Naive thymus-derived CD4-positive, alpha-beta T cell (primary cell): ENCODE results near the gene DTD2. TPM values are rescaled to one million over a fixed set of nuclear protein-coding genes. Genes with fewer than 3 reads are reported as not detected.
A peak's percentile ranks its signal among the peaks of the same experiment; 100 is the strongest.

Experiments
- ATAC-seq: fragments of 150-1000 bp; cut with Tn5 transposase; 2 replicates; pipeline ENCODE4 v1.10.0; 2021; ENCODE audit warnings: mild to moderate bottlenecking, moderate library complexity
- CTCF ChIA-PET: fragments of 350-600 bp; sonication (Branson Sonifier 250); formaldehyde crosslinking; loops from one replicate; lab custom pipeline; 2021; ENCODE audit warnings: antibody characterized with exemption; lab: Charles Lee
- POLR2A ChIA-PET: fragments of 350-600 bp; sonication (Branson Sonifier 250); formaldehyde crosslinking; loops from one replicate; lab custom pipeline; 2021; ENCODE audit warnings: antibody characterized with exemption, inconsistent platforms; lab: Charles Lee
- DNase-seq, 9 donors: peaks; one replicate each; pipeline versions ENCODE4 v3.0.0 to v3.0.0-alpha.2; 2020 to 2022; ENCODE audit warnings: mixed read lengths in 1 of 9
- H3K27ac ChIP-seq: one replicate; pipeline ENCODE4 v1.7.0; 2013; ENCODE audit warnings: mild to moderate bottlenecking, low read depth, low read length, moderate library complexity
- H3K27me3 ChIP-seq, 2 donors: one replicate each; pipeline ENCODE4 v1.7.0; 2013; ENCODE audit warnings: low read length in 2 of 2, mild to moderate bottlenecking in 2 of 2, moderate library complexity in 2 of 2; ENCODE audit not compliant: control insufficient read depth in 2 of 2, insufficient read depth in 2 of 2
- H3K36me3 ChIP-seq, 3 experiments: 1 replicate in 2 of 3; 2 replicates in 1 of 3; pipeline ENCODE4 v1.7.0; 2013; ENCODE audit warnings: low read length in 3 of 3, mild to moderate bottlenecking in 3 of 3, moderate library complexity in 1 of 3; ENCODE audit not compliant: insufficient read depth in 3 of 3, control insufficient read depth in 2 of 3
- H3K4me1 ChIP-seq, 2 donors: one replicate each; pipeline ENCODE4 v1.7.0; 2013; ENCODE audit warnings: low read length in 2 of 2, mild to moderate bottlenecking in 2 of 2, moderate library complexity in 1 of 2; ENCODE audit not compliant: control insufficient read depth in 2 of 2, insufficient read depth in 2 of 2
- H3K4me3 ChIP-seq: 2 replicates; pipeline ENCODE4 v1.7.0; 2013; ENCODE audit warnings: mild to moderate bottlenecking, low read length
- H3K9me3 ChIP-seq, 3 experiments: 1 replicate in 2 of 3; 2 replicates in 1 of 3; pipeline ENCODE4 v1.7.0; 2013; ENCODE audit warnings: low read length in 3 of 3; ENCODE audit not compliant: control insufficient read depth in 2 of 3
- H3K27ac Mint-ChIP-seq, 9 donors: one replicate each; pipeline ENCODE4 v1.8.0; 2020 to 2022; ENCODE audit warnings: mixed read lengths in 9 of 9, mild to moderate bottlenecking in 8 of 9, moderate library complexity in 5 of 9, inconsistent platforms in 2 of 9
- H3K27me3 Mint-ChIP-seq, 5 donors: one replicate each; pipeline ENCODE4 v1.8.0; 2021 to 2022; ENCODE audit warnings: mixed read lengths in 5 of 5, mild to moderate bottlenecking in 1 of 5
- H3K36me3 Mint-ChIP-seq, 5 donors: one replicate each; pipeline ENCODE4 v1.8.0; 2020 to 2022; ENCODE audit warnings: mixed read lengths in 5 of 5, mild to moderate bottlenecking in 3 of 5, inconsistent platforms in 1 of 5
- H3K4me1 Mint-ChIP-seq, 7 donors: one replicate each; pipeline ENCODE4 v1.8.0; 2020 to 2022; ENCODE audit warnings: mixed read lengths in 7 of 7, mild to moderate bottlenecking in 3 of 7, inconsistent platforms in 1 of 7
- H3K4me3 Mint-ChIP-seq, 10 donors: one replicate each; pipeline ENCODE4 v1.8.0; 2020 to 2022; ENCODE audit warnings: mild to moderate bottlenecking in 10 of 10, mixed read lengths in 10 of 10, moderate library complexity in 6 of 10, inconsistent platforms in 2 of 10
- H3K9me3 Mint-ChIP-seq, 11 donors: one replicate each; pipeline ENCODE4 v1.8.0; 2020 to 2022; ENCODE audit warnings: mixed read lengths in 11 of 11, mild to moderate bottlenecking in 4 of 11, inconsistent platforms in 1 of 11, moderate library complexity in 1 of 11
- intact Hi-C, 2 donors: fragments of 100-400 bp; cut with micrococcal nuclease; formaldehyde crosslinking; loops; one replicate each; pipeline ENCODE4 v1.15.1; 2023
- polyA plus RNA-seq, 2 donors: library from polyadenylated mRNA; unstranded; fragments of 300-500 nt; fragmentation: Illumina TruSeq; gene quantifications; one replicate each; pipeline ENCODE4 v1.2.3, GENCODE V29; 2021
- total RNA-seq, 6 experiments: library from RNA in 5 of 6; stranded (reverse) in 5 of 6; gene quantifications; 1 replicate in 5 of 6; 2 replicates in 1 of 6; pipeline ENCODE4 v1.2.3 and lab custom pipeline; 2021 to 2026

DTD2 gene
- total RNA-seq, result 10 to 100 TPM; 13.4 to 20.2 (median 18.6) TPM
- polyA plus RNA-seq, result 10 to 100 TPM; 22.8 to 27.2 TPM
- 6.2 reads per million, percentile 27 among the genes with 10 or more reads in this experiment for total RNA-seq (lab: John Stamatoyannopoulos, UW)

DNA sequence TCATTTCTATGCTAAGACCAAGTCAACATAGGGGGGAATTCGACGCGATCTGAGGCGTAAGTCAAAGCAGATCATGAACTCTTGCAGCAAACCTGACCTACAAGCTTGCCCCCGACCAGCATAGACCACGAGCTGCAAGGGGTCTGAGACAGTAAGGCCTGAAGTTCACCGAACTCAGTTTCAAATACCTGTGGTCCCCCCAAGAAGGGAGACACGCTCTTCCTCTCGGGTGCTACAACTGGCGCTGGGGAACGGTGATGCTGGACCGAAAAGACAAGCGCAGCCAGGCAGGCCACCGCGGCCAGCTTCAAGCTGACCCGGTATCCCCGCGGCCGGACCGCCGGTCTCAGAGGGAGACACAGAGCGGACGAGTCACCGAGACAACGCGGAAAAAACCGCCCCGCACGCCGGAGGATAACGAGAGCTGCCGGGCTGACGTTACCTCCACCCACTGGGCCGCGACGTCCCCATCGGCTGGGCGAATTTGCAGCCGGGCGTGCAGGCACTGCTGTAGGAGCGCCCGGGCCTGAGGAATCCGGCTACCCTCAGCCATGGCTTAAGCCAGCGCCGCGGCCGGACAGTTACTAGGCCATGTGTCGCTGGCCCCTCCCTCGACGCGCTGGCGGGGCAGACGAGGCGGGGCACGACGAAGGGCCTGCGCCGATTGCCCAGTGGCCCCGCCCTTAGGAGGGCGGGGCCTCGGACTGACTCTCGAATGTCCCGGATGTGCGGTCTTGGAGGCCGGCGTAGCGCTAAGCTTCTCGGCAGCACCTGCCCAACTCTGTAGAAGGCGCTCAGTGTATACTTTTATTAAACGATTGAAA lies at the start of gene DTD2:
Gene DTD2, minus strand, starts transcription at position 666 of the 824 bp plus-strand sequence. Its CDS starts 113 bp downstream, at position 553.
- Histone ChIP-seq H3K4me1 (peaks cover 6% of the 10 kb centered on the region in 2 donors), H3K4me3 (peak within 1 kb of the TSS; percentile 82), H3K36me3 (peaks cover 0 to 10% (median 0%) of the 10 kb centered on the region in 3 experiments), H3K27me3 (no peaks in the 10 kb centered on the region), H3K27ac (peak within 1 kb of the TSS; percentile 77), H3K9me3 (no peaks in the 10 kb centered on the region)
- DNase-seq, result peak; percentile 80 to 89 (median 86)
- H3K27ac Mint-ChIP-seq, result peak within 1 kb of the TSS; percentile 89 to 98 (median 95)
- peaks cover 14 to 48% (median 40%) of the 10 kb centered on the region in 7 donors for H3K4me1 Mint-ChIP-seq
- CTCF ChIA-PET, result interaction anchor here (0.8 to 1.7 kb wide), 7 partner anchors 9 to 798 kb away, joined by 3 to 6 read pairs (median 3); partner anchors contain the start of gene HEATR5A
- H3K4me3 Mint-ChIP-seq, result peak within 1 kb of the TSS; percentile 92 to 98 (median 96)
- ATAC-seq, result peak; percentile 99
- peaks cover 0 to 4% (median 0%) of the 10 kb centered on the region in 5 donors for H3K36me3 Mint-ChIP-seq
- no peaks in the 10 kb centered on the region for H3K9me3 Mint-ChIP-seq
- peaks cover 0 to 5% (median 0%) of the 10 kb centered on the region in 5 donors for H3K27me3 Mint-ChIP-seq
- POLR2A ChIA-PET, result interaction anchor here (0.7 to 2.9 kb wide), 5 partner anchors 34 to 745 kb away, joined by 3 to 18 read pairs (median 6); partner anchors contain the start of genes HEATR5A, HECTD1 and RNU6-8
- intact Hi-C loops, result loop anchor here (1.0 to 5.0 kb wide), 13 partner anchors 37 to 898 kb away; partner anchors contain the start of genes G2E3 (in 2 of the 2), HEATR5A (in 2 of the 2), NUBPL (in 2 of the 2) and SCFD1 (in 2 of the 2)

DNA sequence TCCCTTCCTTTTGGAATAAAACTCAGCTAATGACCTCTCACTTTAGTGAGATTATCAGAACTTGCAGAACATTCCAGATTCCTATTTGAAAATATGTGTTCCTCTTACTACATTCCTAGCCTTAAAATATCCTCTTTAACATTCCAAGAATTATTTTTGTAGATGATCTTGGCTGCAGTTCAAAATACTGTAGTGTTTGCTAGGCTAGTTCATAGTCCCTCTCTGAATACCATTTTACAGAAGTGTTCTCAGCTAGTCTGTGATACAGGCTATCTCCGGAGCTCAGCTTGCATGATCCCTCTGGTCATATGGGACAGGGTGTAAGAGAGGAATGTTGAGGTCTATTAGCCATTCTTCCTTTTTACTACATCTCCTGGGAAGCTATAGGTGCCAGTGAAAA lies 48.1 kb upstream of the DTD2 start:
- no peak for ATAC-seq
- H3K36me3 Mint-ChIP-seq, result no peaks in the 10 kb centered on the region

DNA sequence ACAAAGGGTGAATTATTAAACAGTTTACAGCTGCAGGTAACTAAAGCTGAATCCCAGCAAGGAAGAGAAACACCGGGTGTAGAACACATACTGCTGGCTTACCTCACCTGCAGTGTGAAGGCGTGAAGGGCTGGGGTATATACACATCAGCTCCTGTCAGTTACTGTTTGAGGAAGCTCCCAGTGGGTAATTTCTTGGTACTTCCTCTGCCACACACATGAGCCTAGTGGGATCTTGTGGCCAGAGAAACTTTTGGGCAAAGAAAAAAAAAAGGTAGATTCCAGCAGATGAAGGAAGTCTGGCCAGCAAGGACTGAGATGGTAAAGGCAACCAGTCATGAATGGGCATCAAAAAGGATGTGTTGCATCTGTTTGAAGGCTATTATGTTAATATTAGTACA lies 44.6 kb upstream of the DTD2 start:
- Mint-ChIP-seq H3K27me3 (peaks cover 0 to 6% (median 6%) of the 10 kb centered on the region in 5 donors), H3K36me3 (no peaks in the 10 kb centered on the region), H3K4me1 (no peaks in the 10 kb centered on the region), H3K9me3 (peaks cover 0 to 7% (median 0%) of the 10 kb centered on the region in 11 donors), H3K4me3 (no peak overlapping the region), H3K27ac (no peak overlapping the region)
- intact Hi-C loops, result no loop called here
- CTCF ChIA-PET, result interaction anchor here (0.8 to 1.3 kb wide), 2 partner anchors 229 to 751 kb away, joined by 3 read pairs; no protein-coding TSS in a partner anchor
- no peaks in the 10 kb centered on the region for H3K27me3 ChIP-seq
- H3K9me3 ChIP-seq, result no peaks in the 10 kb centered on the region
- H3K4me3 ChIP-seq, result no peak overlapping the region
- POLR2A ChIA-PET, result no interaction called here
- ATAC-seq (no peak), DNase-seq (no peak)
- no peak overlapping the region for H3K27ac ChIP-seq
- H3K4me1 ChIP-seq, result no peaks in the 10 kb centered on the region
- no peaks in the 10 kb centered on the region for H3K36me3 ChIP-seq

More for the DNA sequence above, 48.1 kb upstream of the DTD2 start:
- Mint-ChIP-seq H3K27me3 (peaks cover 0 to 4% (median 0%) of the 10 kb centered on the region in 5 donors), H3K4me3 (no peak overlapping the region), H3K4me1 (no peaks in the 10 kb centered on the region), H3K9me3 (no peaks in the 10 kb centered on the region), H3K27ac (no peak overlapping the region)
- Histone ChIP-seq H3K4me1 (no peaks in the 10 kb centered on the region), H3K27me3 (no peaks in the 10 kb centered on the region), H3K36me3 (no peaks in the 10 kb centered on the region), H3K27ac (no peak overlapping the region), H3K4me3 (no peak overlapping the region), H3K9me3 (no peaks in the 10 kb centered on the region)
- intact Hi-C loops, result no loop called here
- CTCF ChIA-PET, result no interaction called here
- POLR2A ChIA-PET, result no interaction called here
- DNase-seq, result no peak

DNA sequence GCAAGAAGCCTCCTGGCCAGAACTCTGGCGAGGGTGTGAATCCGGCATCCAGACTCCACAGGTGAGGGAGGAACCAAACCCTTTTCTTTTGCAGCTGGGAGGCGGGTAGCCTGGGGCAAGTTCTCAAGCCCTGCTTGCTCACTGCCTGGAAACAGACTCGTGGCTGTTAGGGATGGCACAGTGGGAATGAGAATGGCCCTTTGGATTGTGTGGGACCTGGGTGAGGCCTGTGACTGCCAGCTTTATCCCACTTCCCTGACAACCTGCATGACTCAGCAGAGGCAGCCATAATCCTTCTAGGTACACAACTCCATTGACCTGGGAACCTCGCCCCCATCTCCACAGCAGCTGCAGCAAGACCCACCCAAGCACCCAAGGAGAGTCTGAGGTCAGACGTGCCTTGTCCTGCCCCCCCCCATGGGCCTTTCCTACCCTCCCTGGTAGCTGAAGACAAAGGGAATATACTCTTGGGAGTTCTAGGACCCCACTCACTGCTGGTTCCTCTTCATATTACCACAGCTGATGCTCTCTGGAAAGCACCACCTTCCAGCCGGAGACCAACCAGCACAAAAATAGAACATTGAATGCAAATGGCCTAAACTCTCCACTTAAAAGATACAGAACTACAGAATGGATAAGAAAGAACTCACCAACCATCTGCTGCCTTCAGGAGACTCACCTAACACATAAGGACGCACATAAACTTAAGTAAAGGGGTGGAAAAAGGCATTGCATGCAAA lies 35.6 kb upstream of the DTD2 start:
- Histone ChIP-seq H3K27me3 (no peaks in the 10 kb centered on the region), H3K36me3 (no peaks in the 10 kb centered on the region), H3K4me3 (no peak overlapping the region), H3K4me1 (no peaks in the 10 kb centered on the region), H3K9me3 (no peaks in the 10 kb centered on the region), H3K27ac (no peak overlapping the region)
- DNase-seq (no peak), ATAC-seq (no peak)
- intact Hi-C loops, result no loop called here
- peaks cover 10 to 22% (median 14%) of the 10 kb centered on the region in 5 donors for H3K27me3 Mint-ChIP-seq
- no peaks in the 10 kb centered on the region for H3K4me1 Mint-ChIP-seq
- H3K4me3 Mint-ChIP-seq, result no peak overlapping the region
- peaks cover 0 to 9% (median 0%) of the 10 kb centered on the region in 5 donors for H3K36me3 Mint-ChIP-seq
- ChIA-PET POLR2A (interaction anchor here (0.6 kb wide), 1 partner anchor 14 kb away, joined by 3 read pairs; no protein-coding TSS in a partner anchor), CTCF (no interaction called here)
- peaks cover 0 to 5% (median 0%) of the 10 kb centered on the region in 11 donors for H3K9me3 Mint-ChIP-seq
- no peak overlapping the region for H3K27ac Mint-ChIP-seq

DNA sequence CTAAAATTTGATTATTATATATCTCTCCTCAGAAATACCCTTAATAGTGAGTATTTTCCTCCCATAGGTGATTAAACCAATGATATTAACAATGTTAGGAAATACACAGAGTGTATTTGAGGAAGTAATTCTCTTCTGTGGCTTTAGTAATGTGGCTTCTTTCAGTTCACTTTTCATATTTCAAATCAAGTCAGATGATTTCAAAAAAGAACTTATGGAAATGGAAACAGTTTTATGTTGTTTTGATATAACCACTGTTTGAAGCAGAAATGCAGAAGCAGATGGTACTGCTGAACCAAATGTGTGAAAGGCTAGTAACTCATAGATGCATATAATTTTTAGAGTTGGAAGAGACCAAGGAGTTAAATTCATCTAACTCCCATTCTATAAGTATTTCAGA lies 32.4 kb upstream of the DTD2 start:
- H3K36me3 ChIP-seq, result no peaks in the 10 kb centered on the region
- intact Hi-C loops, result no loop called here
- POLR2A ChIA-PET, result no interaction called here
- ATAC-seq (peak; percentile 34), DNase-seq (no peak)
- Mint-ChIP-seq H3K27ac (no peak overlapping the region), H3K4me3 (no peak overlapping the region), H3K36me3 (peaks cover 0 to 5% (median 0%) of the 10 kb centered on the region in 5 donors), H3K27me3 (peaks cover 0 to 14% (median 6%) of the 10 kb centered on the region in 5 donors), H3K9me3 (peaks cover 0 to 2% (median 0%) of the 10 kb centered on the region in 11 donors), H3K4me1 (no peaks in the 10 kb centered on the region)
- no peaks in the 10 kb centered on the region for H3K4me1 ChIP-seq
- no peak overlapping the region for H3K4me3 ChIP-seq
- no peak overlapping the region for H3K27ac ChIP-seq
- H3K27me3 ChIP-seq, result no peaks in the 10 kb centered on the region
- CTCF ChIA-PET, result no interaction called here
- no peaks in the 10 kb centered on the region for H3K9me3 ChIP-seq

DNA sequence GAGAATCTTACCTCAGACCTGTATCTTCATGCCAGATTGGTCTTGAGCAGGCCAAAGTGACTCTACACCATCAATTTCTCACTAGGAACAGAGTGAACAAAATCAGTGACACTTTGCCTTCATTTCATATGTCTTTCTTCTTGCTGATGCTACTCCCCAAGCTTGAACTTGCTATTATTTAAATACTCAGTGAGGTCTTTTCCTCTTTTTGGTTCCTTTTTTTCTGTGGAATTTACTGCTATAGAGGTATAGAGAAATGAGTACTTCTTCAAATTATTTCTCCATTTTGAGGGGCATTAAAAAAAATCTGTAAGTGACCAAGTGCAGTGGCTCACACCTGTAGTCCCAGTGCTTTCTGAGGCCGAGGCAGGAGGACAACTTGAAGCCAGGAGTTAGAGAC lies 30.6 kb upstream of the DTD2 start, which contains the start of gene GPR33:
Gene GPR33, minus strand, starts transcription at position 154 of the 400 bp plus-strand sequence. CDS start 4,074 bp downstream, outside the sequence.
- DNase-seq (no peak), ATAC-seq (peak; percentile 46)
- H3K9me3 Mint-ChIP-seq, result peaks cover 0 to 2% (median 0%) of the 10 kb centered on the region in 11 donors
- H3K4me1 Mint-ChIP-seq, result no peaks in the 10 kb centered on the region
- no peak within 1 kb of the TSS for H3K27ac ChIP-seq
- H3K36me3 Mint-ChIP-seq, result peaks cover 0 to 5% (median 0%) of the 10 kb centered on the region in 5 donors
- ChIA-PET CTCF (no interaction called here), POLR2A (no interaction called here)
- peaks cover 0 to 9% (median 6%) of the 10 kb centered on the region in 5 donors for H3K27me3 Mint-ChIP-seq
- H3K27me3 ChIP-seq, result no peaks in the 10 kb centered on the region
- H3K4me1 ChIP-seq, result no peaks in the 10 kb centered on the region
- no peaks in the 10 kb centered on the region for H3K36me3 ChIP-seq
- no peaks in the 10 kb centered on the region for H3K9me3 ChIP-seq
- intact Hi-C loops, result no loop called here
- no peak within 1 kb of the TSS for H3K4me3 Mint-ChIP-seq
- H3K4me3 ChIP-seq, result no peak within 1 kb of the TSS
- peak within 1 kb of the TSS in 1 of 9 donors; percentile 62 for H3K27ac Mint-ChIP-seq
